Left cardiac atrium (tissue), 4 donors: ENCODE results near the gene PPP1R14B. TPM values are rescaled to one million over a fixed set of nuclear protein-coding genes. Genes with fewer than 3 reads are reported as not detected.

Experiments
- ATAC-seq, 2 donors: fragments of 200-7000 bp; cut with Tn5 transposase; one replicate each; pipeline ENCODE4 v1.9.1; 2020; ENCODE audit warnings: mild to moderate bottlenecking in 2 of 2, moderate library complexity in 2 of 2
- DNase-seq: peaks from one replicate; pipeline ENCODE4 v3.0.0-alpha.2; 2020
- intact Hi-C, 2 donors: fragments of 100-400 bp; cut with DNase I; formaldehyde crosslinking; loops; one replicate each; pipeline versions ENCODE4 v1.14.1 to v1.15.1; 2022 to 2023
- total RNA-seq, 2 donors: library from RNA; stranded (reverse); fragmentation: NEBNext Ultra II Directional; extraction: Animal tissue kit (Norgen Biotek cat#: 25700); gene quantifications; one replicate each; pipeline ENCODE4 v1.2.1, GENCODE V29; 2021
- donor health status: DM: no; HTN: yes; CAD: no.
- donor health status: DM: no; HTN: yes; CAD: no; lungs with severe emphysema.
- donor health status: DM: yes; HTN: yes; CAD: no.
- donor health status: Dilated cardiomyopathy.

The PPP1R14B gene
- total RNA-seq, 2 donors from 2014 or later, result 122 to 135 TPM

DNA sequence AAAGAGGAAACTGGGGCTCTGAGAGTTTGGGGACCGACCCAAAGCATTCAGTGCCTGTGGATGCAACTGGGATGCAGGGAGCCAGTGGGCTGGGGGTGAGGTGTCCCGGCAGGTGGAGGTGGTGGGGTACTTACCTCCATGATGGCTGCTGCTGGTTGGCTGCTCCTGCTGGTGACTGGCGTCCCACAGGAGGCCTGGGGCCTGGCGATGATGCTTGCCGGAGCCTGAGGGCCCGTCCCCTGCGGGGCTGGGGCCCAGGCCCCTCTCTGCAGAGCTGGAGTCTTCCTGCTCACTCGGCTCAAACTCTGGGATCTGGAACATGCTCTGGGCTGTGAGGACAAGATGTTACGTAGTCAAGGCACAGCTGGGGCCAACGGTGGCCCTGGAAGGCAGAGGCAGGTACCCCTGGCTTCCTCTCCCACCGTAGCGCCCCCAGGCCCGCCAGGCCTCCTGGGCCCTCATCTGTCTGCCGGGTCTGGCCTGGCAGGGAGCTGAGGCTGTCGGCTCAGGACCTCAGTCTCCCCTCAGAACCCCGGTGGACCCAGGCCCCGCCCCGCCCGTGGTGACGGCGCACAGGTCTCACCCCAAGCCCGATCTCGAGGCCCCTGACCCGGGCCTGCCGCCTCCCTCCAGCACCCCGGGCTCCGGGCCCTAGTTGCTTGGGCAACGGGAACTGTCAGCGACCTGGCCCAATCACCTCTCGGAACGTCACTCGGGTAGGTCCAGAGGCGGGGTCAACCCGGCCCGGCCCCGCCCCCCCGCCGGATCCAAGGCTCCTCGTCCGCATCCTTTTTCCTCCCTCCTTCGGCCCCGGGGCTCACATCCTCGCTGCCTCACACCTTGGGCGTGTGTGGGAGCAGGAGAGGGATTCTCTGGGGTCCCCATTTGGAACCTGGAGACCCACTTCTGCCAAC, 37.6 kb upstream of the PPP1R14B start, which contains the start of gene BAD:
Gene BAD, minus strand, starts transcription at position 618 of the 914 bp plus-strand sequence. Its CDS starts 297 bp downstream, at position 321.
- DNase-seq (peak; percentile 96), ATAC-seq (peak; percentile 92 to 94)
- intact Hi-C loops, result no loop called here

DNA sequence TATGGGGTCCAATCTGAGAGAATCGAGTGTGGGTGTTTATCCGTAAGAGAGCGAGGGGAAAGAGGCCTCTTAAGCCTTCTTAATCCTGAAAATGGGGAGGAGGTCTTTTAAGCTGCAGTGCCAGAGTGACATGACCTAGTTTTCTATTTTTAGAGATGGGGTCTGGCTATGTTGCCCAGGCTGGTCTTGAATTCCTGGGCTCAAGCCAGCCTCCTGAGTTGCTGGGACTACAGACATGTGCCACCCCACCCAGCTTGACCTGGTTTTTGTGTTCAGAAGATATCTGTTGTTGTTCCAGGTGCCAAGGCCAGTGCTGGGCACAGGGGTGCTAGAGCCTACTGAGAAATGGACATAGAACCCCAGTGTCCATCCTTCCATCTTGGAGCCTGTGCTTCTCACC, 36.3 kb upstream of the PPP1R14B start:
- DNase-seq, result no peak

DNA sequence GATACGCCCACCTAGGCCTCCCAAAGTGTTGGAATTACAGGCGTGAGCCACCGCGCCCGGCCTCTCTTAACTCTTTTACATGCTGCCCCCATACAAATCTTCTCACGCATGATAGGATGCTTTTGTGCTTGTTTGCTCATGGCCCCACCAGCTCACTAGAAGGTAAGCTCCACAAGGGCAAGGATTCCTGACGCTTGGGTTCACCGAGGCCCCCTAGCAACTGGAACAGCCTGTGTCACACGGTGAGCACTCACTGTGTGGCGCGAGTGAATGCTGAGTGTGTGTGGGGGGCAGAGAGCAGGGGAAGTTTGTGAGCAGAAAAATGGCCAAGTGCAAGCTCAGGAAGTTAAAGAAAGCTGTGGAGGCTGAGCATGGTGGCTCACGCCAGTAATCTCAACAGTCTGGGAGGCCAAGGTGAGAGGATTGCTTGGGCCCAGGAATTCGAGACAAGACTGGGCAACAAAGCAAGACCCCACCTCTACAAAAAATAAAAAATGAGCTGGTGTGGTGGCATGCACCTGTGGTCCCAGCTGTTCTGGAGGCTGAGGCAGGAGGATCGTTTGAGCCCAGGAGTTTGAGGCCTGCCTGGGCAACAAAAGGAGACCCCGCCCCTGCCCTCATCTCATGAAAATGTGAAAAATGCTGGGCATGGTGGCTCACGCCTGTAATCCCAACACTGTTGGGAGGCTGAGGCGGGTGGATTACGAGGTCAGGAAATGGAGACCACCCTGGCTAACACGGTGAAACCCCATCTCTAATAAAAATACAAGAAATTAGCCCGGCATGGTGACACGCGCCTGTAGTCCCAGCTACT, 35.4 kb upstream of the PPP1R14B start:
- ATAC-seq, result no peak
- no peak for DNase-seq
- intact Hi-C loops, result no loop called here

More for the DNA sequence above, 36.3 kb upstream of the PPP1R14B start:
- intact Hi-C loops, result no loop called here
- ATAC-seq, result no peak

DNA sequence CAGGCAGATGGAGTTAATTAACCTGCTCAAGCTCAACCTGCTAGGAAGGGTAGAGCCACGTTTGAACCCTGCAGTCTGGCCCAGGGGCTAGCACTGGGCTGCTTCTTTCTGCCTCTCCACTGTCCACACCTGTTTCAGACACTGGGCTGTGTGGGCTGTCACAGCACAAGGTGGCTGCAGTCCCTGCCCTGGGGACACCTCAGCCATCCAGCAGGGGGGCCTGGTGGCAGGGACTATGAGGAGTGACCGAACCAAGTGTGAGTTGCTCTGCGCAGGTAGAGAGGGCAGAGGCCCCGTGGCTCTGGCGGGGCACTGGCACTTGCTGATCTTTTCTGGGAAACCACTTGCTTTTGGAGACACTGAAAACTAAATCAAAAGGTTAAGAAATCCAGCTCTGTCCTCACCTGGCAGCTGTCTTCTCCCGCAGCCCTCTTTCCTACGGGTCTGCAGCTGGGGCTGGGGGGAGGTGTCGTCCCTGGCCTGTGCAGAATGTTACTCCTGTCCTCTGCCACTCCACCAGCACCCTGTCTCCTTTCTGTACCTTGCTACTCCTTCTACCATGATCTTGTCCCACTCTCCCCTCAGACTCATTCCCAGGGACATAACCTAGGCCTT, 31.9 kb upstream of the PPP1R14B start:
- DNase-seq, result no peak
- no peak for ATAC-seq
- intact Hi-C loops, result no loop called here

DNA sequence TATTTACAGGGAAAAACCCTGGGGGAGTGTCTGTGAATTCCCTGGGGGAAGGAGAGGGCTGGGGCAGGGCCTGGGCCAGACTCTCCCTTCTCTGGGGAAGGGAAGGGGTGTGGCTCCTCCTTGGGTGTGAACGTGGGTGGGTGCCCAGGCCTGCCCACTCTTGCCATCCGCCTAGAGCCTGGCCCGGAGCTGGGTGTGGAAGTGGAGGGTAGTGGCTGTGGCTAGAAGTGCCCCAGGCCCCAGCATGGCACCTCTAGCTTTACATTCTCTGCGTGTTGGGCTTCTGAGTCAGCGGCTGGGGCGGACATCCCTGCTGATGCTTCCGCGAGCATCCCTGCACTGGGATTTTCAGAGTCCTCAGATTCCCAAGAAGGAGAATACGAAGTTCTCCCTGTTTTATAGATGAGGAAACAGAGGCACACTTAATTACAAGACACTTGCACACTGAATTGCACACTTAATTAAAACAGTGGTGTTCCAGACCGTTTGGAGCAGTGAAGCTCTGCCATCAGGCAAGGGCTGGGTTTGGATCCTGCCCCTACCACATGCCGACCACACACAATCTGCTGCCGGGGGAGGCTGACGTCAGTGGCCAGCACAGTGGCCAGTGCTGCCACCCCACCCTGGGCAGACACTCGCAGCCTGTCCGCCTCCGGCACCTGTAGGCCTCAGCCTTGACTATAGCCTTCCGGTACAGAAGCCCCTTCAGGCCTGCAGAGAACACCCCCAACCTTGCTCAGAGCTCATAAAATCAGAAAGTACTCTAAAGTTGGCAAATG, 30.1 kb upstream of the PPP1R14B start:
- ATAC-seq, result peak in 1 of 2 donors; percentile 23

DNA sequence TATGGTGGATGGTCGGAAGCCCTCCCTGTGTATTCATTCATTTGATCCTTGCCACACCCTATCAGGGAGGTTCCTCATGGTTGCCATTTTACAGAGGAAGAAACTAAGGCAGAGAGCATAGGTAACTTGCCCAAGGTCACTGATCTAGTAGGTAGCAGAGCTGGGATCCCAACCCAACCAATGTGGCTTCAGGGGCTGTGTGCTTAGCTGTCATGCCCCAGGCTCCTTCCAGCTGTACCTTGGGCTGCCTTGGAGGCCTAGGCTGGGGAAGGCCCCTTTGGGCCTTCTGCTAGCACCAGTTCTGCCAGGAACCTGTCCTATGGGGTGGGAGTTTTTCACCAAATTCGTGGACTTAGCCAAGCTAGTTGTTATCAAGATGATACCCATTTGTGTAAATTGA, 29.1 kb upstream of the PPP1R14B start:
- intact Hi-C loops, result no loop called here
- no peak for ATAC-seq
- no peak for DNase-seq

More for the DNA sequence above, 30.1 kb upstream of the PPP1R14B start:
- DNase-seq, result no peak
- intact Hi-C loops, result no loop called here

DNA sequence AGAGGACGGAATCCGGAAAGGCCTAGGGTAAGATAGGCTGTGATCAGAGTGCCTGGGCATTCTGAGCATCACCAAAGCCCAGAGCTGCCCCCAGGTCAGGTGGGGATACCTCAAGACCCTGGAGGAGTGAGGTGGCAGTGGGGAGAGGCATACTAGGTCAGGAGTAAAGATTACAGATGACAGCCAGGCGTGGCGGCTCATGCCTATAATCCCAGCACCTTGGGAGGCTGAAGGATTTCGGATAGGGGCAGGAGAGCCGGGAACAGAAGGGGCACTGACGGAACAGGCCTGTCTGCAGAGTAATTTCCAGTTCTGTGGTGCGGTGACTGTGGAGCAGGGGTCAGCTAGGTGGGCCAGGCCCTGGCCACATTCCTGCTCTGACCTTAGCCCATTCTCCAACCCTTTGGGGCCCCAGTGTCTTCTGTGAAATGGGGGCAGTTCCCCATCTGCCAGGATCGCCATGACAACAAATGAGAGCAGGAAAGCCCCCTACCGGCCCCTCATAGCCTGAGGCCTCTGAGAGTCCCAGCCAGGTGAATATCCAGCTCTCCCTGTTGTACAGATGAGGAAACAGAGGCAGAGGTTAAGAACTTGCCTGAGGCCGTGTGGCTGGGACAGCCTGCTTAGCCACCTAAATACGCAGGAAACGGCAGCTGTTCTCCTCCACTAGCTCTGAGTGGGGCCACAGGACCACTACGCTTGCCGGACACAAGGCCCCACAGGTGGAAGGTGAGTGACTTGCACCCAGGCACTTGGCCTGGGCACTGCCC, 28.5 kb upstream of the PPP1R14B start:
- ATAC-seq (no peak), DNase-seq (no peak)
- intact Hi-C loops, result no loop called here

DNA sequence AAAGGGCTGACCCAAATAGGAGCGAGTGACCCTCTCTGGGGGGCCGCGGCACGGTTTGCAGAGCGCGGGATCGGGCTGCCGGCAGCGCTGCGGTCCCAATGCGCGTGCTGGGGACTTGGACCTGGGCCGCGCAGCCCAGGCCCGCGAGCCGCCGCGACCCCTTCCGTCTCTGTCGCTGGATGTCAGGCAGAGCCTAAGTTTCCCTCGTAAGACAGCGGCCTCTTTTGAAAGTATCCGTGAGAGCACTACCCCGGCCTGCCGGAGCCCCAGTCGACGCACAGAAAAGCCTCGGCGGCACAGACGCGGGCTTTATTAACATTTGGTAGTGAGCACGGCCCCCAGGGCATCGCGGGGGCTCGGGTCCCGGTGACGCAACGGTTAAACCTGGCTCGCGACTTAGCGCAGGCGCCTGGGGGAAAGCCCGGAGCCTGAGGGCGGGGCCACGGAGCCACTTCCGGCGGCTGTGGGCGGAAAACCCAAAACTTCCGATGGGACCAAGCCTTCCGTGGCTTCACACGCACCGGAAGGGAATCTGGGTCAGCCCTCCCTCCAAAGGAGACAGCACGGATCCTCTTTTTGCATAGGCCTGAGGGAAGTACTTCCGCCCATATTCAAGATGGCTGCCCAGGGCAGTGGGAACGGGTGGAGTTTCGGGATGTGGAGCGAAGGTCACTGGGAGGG, 22.9 kb upstream of the PPP1R14B start:
- intact Hi-C loops, result loop anchor here in 1 of 2 donors (1.0 kb wide), 1 partner anchor 16 kb away; the partner anchor contains the start of gene GPR137
- DNase-seq (peak; percentile 98), ATAC-seq (peak; percentile 85 to 89)

DNA sequence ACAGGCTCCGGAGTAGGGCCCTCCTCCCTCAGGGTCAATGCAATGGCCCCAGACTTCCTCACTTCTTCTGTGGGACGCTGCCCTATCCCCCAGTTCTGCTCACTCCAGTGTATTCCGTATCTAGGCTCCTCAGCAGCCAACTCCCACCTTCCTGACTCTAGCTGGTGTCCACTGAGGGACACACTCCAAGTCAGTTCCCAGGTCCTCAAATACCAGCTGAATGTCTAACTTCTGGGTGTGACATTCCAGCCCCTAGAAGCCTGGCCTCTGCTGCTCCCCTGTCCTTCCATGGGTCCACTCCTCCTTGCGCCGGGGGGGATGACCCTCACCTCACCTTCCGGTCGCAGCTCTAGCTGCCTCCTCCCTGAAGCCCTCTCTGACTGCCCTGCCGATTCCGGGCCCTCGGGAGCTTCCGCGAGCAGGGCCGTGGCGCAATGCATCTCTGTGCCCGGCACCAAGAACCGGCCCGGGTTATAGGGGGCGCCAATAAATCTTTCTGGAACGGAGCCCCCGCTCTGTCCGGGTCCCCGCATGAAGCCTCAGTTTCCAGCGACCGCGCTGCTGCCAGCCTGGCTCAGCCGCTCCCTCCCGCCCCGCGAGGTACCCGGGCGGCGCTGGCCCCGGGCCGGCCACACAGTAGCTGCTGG, 22.3 kb upstream of the PPP1R14B start:
- intact Hi-C loops, result no loop called here
- ATAC-seq, result peak; percentile 16 to 18

DNA sequence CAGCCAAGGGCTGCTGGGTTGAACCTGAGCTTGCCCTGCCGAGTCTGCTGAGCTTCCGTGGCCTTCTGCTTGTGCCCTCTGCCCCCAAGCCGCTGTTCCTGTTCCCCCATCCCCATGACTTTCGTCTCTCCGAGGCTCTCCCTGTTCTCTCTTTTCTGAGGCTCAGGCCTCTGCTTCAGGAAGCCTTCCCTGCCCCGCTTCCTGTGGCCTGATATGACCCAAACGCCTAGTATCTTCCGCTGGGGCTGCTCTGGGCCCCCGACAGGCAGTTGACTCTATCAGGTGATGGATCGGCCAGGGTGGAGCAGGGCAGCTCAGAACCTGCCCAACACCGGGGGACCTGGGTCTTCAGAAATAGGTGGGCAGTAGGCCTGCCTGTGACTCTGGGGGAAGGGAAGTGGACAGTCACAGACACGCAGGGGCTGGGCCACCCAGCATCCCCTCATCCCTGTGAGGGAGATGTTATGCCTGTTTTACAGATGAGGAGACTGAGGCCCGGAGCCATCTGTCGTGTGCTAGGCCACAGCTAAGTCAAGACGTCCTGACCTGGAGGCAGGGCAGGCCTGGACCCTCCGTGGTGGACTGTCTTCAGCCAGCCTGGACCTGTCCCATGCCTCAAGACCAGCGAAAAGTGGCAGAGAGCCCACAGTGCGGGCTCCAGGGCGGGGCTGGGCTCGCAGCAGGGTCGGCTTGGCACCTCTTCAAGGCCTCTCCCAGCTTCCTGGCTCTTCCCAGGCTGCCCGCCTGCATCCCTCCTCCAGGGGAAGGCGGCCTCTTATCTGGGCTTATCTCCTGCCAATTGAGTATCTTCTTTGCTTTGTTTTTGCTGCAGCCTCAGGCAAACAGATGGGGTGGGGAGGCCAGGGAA, 21.5 kb upstream of the PPP1R14B start:
- intact Hi-C loops, result no loop called here
- ATAC-seq (peak; percentile 3 to 16), DNase-seq (peak; percentile 90)

More for the DNA sequence above, 22.3 kb upstream of the PPP1R14B start:
- DNase-seq, result peak; percentile 81

DNA sequence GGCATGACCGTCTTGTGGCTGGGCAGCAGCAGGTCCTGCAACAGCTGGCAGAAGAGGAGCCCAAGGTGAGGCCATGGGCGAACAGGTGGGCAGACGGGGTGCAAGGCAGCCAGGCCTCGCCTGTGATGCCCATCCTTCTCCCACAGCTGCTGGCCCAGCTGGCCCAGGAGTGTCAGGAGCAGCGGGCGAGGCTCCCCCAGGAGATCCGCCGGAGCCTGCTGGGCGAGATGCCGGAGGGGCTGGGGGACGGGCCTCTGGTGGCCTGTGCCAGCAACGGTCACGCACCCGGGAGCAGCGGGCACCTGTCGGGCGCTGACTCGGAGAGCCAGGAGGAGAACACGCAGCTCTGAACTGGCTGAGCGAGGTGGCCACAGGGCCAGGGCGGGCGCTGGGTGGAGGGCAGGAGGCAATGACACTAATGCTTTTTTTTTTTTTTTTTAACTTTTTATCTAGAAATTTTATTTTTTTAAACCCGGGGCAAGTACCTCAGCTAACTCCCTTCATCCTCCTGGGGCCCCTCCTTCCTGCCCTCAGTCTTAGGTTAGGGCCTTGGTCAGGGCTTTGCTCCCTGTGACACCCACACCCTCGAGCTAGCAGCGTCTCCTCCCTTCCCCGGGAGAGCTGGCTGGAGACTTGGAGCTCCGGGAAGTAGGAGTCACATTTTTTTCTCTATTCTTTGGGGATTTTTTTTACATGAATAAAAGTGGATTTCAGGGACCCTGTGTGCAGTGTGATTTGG, 20.6 kb upstream of the PPP1R14B start:
- ATAC-seq (no peak), DNase-seq (peak; percentile 64)

DNA sequence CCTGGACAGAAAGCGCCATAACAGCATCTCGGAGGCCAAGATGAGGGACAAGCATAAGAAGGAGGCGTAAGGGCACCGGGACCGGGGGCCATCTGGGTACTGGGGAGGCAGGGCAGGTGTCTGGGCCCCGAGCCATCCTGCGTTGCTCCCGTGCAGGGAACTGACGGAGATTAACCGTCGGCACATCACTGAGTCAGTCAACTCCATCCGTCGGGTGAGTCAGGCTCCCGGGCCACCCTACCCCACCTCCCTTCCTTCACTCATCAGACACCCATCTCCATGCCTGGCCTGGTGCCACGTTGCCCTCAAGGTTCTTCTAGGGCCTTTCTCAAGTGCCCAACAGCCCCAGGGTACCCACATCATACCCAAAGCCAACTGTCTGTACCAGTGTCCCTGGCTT, 19.6 kb upstream of the PPP1R14B start:
- DNase-seq (no peak), ATAC-seq (no peak)
- intact Hi-C loops, result no loop called here

More for the DNA sequence above, 20.6 kb upstream of the PPP1R14B start:
- intact Hi-C loops, result no loop called here

DNA sequence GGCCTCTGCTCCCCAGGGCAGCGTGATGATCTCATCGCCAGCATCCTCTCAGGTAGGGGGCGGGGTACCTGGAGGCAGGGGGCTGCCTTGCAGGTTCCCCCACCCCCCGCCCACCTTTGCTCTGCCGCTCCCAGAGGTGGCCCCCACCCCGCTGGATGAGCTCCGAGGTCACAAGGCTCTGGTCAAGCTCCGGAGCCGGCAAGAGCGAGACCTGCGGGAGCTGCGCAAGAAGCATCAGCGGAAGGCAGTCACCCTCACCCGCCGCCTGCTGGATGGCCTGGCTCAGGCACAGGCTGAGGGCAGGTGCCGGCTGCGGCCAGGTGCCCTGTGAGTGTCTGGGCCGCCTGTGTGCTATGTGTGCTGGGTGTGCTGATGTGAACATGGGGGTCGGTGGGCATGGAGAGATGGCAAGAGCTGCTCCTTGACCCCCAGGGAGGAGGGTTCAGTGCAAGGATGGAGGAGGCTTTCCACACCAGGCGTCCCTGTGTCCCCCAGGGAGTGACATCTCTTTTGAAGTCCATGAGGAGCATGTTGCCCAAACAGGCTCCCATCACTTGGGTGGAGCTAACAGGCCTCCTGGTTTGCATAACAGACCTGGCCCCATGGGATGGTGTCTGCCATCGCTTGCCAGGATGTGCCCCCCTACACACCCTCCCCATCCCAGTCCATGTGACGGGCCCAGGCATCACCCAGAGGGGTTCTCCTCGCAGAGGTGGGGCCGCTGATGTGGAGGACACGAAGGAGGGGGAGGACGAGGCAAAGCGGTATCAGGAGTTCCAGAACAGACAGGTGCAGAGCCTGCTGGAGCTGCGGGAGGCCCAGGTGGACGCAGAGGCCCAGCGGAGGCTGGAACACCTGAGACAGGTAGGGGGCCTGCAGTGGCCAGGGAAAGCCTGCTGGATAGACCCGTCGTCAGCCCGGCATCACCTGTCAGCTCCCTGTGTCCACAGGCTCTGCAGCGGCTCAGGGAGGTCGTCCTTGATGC, 18.7 kb upstream of the PPP1R14B start:
- no peak for DNase-seq
- intact Hi-C loops, result no loop called here

DNA sequence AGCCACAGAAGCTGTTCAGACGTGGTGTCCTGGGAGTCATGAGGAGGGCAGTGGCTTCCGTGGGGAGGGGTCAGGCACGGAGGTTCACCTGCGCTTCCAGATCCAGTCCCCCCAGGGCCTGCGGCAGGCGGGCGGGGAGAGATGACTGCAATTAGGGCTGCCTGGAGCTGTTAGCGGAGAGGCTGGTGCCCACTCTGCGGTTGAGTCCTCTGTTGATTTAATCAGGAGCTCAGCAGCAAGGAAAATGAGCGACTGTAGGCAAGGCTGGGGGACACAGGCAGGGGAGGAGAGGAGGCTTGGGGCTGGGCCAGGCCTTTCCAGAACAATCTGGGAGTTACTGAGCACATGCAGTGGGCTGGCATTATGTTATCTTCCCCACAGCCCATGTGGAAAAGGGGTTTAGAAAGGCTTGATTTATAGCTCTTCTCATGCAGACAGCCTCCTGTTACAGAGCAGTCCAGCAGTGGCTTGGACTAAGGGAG, 17.7 kb upstream of the PPP1R14B start:
- no peak for ATAC-seq
- intact Hi-C loops, result no loop called here
- DNase-seq, result no peak

More for the DNA sequence above, 18.7 kb upstream of the PPP1R14B start:
- ATAC-seq, result no peak
